ENCODE results near the gene FZD10.

The FZD10 gene

DNA sequence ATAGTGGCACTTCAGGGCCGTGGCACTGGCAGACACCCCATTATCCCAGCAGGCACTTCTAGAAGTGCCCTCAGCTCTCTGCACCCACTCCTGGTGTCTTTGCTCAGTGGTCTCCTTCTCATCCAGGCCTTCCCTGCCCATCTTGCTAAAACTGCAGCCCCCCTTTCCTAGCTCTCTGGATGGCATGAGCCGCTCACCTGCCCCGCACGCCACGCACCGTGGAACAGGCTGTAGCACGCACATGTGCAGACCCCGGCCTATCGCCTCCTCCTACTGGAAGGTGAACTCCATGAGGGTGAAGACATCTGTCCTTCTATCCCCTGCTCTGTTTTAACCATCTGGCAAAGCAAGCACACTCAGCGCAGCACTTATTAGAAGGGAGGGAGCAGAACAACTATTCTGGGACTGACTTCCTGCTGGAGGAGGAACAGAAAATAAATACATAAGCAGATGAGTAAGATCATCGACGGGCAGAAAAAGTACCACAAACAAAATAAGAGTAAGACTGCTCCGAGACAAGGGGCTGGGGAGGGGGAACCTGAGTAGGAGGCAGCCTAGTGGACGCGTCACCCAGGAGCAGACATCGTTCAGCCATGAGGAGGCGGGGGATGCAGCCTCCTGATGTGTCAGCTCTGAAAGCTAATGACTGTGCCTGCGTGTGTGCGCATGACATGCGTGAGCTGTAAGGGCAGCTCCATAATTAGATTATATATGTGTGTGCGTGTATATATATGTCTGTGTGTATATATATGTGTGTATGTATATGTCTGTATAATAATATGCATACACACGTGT is 7.8 kb upstream of the FZD10 start:
- no peak for DNase-seq (ENCODE audit: low read depth in 2 of 2)

DNA sequence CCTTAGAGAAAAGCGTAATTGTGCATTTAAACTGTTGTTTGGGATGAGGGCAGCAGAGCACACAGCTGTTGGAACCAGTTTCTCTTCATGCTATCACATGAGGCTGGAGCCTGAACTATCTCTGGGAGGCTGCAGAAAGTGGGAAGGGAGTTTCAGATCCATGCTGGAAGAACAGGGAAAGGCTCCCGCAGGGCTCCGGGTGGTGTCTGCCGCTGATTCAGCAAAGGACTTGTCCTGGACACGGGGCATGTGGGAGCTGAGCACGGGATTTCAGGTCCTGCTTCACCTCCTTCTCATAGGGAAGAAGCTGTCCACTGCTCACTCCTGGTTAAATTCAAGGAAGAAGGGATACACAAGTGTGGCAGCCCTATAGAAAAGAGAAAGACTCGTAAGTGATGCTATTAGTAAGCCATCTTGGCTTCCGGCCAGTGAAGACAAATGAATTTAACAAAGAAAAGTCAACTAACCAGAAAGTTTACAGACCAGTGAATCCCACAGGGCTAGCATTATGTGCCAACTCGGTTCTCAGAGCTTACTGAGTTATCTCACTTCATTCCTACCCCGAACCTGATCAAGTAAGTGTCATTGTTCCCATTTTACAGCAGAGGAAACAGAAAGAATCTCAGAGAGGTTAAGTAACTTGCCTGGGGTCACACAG is 6.7 kb upstream of the FZD10 start:
- DNase-seq (ENCODE audit: low read depth in 2 of 2) = no peak

- DNase-seq (ENCODE audit: low read depth in 2 of 2) = no peak
Measured at GRCh38 chr12:130156652-130157275, 5.5 kb upstream of the FZD10 start.

- DNase-seq (ENCODE audit: low read depth in 2 of 2) = no peak
Measured at GRCh38 chr12:130157998-130158753, 4.1 kb upstream of the FZD10 start.

GRCh38 chr12:130158754-130159059 is 3.6 kb upstream of the FZD10 start:
- no peak for DNase-seq (ENCODE audit: low read depth in 2 of 2)

- DNase-seq (ENCODE audit: low read depth in 2 of 2) = no peak
Measured at GRCh38 chr12:130160306-130160705, 2.0 kb upstream of the FZD10 start.

- no peak for DNase-seq (ENCODE audit: low read depth in 2 of 2)
Measured at GRCh38 chr12:130160711-130161231, 1.5 kb upstream of the FZD10 start.

DNA sequence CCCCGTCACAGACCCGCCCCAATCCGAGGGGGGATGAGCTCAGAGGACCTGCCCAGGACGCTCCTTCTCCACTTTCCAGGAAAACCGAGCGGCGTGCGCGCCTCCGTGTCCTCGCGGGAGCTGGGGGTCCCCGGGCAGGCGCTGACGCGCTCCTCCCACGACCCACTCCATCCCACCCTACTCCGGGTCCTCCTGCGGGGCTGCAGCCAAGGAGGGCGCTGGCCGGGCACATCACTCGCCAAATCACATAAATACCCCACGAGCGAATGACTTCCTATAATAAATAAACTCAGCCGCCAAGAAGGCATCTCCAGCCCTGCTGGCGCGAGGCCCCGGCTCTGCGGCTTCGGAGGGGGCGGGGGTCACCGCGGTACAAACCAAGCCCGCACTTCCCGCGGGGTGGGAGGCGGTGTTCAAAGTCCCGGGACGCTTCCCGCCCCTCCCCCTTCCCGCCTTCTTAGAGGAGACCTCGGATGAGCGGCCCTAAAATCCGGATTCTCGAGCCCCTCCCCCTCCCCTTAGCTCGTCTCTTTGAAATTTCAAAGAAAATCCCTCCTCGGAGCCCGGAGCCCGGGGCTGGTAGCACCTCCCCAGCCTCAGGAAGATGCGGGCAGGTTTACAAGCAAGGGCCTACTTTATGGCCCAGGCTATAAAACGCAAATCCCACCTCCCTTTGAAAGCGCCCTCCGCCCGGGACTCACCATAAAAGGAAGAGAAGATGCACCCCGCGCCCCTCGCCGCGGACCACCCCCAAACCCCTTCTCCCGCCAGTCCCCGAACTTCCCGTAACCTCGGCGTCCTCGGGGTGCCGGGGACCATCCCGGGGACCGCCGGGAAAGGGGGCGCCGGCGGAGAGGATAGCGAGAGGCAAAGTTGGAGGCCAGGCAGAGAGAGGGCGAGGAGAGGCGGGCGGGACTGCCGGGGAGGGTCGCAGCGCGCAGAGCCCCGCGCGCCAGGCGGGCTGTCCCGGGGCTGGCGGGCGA is 712 bp upstream of the FZD10 start:
- no peak for DNase-seq (ENCODE audit: low read depth in 2 of 2)

GRCh38 chr12:130162745-130163460 is 639 bp downstream of the FZD10 start:
- no peak for DNase-seq (ENCODE audit: low read depth in 2 of 2)

DNA sequence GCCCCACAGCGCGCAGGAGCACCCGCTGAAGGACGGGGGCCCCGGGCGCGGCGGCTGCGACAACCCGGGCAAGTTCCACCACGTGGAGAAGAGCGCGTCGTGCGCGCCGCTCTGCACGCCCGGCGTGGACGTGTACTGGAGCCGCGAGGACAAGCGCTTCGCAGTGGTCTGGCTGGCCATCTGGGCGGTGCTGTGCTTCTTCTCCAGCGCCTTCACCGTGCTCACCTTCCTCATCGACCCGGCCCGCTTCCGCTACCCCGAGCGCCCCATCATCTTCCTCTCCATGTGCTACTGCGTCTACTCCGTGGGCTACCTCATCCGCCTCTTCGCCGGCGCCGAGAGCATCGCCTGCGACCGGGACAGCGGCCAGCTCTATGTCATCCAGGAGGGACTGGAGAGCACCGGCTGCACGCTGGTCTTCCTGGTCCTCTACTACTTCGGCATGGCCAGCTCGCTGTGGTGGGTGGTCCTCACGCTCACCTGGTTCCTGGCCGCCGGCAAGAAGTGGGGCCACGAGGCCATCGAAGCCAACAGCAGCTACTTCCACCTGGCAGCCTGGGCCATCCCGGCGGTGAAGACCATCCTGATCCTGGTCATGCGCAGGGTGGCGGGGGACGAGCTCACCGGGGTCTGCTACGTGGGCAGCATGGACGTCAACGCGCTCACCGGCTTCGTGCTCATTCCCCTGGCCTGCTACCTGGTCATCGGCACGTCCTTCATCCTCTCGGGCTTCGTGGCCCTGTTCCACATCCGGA is 1.4 kb downstream of the FZD10 start:
- DNase-seq (ENCODE audit: low read depth in 2 of 2) = no peak

DNA sequence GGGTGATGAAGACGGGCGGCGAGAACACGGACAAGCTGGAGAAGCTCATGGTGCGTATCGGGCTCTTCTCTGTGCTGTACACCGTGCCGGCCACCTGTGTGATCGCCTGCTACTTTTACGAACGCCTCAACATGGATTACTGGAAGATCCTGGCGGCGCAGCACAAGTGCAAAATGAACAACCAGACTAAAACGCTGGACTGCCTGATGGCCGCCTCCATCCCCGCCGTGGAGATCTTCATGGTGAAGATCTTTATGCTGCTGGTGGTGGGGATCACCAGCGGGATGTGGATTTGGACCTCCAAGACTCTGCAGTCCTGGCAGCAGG is 1.9 kb downstream of the FZD10 start:
- no peak for DNase-seq (ENCODE audit: low read depth in 2 of 2)

DNA sequence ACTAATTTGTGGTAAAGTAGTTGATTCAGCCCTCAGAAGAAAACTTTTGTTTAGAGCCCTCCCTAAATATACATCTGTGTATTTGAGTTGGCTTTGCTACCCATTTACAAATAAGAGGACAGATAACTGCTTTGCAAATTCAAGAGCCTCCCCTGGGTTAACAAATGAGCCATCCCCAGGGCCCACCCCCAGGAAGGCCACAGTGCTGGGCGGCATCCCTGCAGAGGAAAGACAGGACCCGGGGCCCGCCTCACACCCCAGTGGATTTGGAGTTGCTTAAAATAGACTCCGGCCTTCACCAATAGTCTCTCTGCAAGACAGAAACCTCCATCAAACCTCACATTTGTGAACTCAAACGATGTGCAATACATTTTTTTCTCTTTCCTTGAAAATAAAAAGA is 2.7 kb downstream of the FZD10 start:
- DNase-seq (ENCODE audit: low read depth in 2 of 2) = no peak

GRCh38 chr12:130166306-130166705 is 4.0 kb downstream of the FZD10 start:
- no peak for DNase-seq (ENCODE audit: low read depth in 2 of 2)

GRCh38 chr12:130167537-130167936 is 5.3 kb downstream of the FZD10 start:
- no peak for DNase-seq (ENCODE audit: low read depth in 2 of 2)

GRCh38 chr12:130169256-130169655 is 7.0 kb downstream of the FZD10 start:
- no peak for DNase-seq (ENCODE audit: low read depth in 2 of 2)

GRCh38 chr12:130169924-130170323 is 7.7 kb downstream of the FZD10 start:
- no peak for DNase-seq (ENCODE audit: low read depth in 2 of 2)

DNA sequence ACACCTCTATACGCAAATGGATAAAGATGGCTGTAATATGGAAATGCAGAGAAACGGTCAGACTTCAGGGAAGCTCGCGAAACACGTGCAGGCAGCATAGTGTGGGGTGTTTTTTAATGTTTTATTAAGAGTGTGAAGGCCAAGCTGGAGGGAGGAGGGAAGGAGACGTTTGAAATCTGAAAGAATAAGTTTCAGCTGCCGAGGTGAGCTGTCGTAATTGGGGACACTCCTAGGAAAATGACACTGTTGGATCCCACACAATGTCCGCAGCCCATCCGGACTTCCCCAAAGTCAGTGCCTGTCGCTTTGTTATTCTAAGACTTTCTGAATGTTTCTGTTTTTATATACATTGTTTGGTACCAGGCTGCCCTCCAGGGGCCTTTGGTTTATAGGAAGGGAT is 8.3 kb downstream of the FZD10 start:
- no peak for DNase-seq (ENCODE audit: low read depth in 2 of 2)

DNA sequence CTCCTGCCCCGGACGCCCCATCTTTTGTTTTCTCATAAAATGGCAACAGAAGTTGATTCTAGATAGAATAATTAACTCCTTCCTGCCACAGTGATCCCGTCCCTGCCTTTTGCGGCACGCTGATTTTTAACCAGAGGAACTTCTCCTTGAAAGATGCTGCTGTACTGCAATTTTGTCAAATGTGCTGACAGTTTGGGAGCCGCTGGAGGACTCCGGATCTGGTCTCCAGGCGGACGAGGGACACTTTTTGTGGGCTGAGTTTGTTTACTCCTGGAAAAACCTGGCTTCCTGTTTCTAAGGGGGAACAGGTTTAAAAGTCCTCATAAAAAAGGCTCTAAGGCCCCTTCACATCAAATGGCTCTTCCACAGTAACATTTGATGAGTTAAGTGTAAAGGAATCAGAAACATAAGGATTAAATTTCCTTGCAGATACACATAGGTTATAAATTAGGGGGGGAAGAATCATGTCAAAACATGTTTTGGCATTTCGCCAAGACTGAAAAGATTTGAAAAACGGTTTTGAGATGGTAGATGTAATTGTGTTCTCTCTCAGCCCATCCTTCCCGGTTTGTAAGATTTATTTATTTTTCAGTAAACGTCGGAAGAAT is 15.5 kb downstream of the FZD10 start:
- no peak for DNase-seq (ENCODE audit: low read depth in 2 of 2)

DNA sequence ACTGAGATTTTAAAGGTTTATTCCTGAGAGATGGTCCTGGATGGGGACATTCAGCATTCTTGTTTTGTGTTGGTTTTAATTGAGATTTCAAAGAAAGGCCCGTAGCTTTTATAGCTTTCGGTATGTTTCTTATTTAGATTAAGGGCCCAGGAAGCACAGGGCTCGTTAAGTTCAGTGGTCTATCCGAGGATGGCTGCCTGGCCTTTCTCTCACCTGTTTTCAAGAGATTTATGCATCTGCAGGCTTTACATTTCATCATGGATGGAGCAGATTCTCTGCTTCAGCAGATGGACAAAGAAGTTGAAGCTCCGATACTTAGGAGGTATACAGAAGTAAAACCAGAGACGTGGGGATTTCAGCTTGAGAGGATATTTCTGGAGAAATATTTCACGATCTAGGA is 16.0 kb downstream of the FZD10 start:
- no peak for DNase-seq (ENCODE audit: low read depth in 2 of 2)
